ENCODE results near the gene TGFB1. TPM values are rescaled to one million over a fixed set of nuclear protein-coding genes. Genes with fewer than 3 reads are reported as not detected.
A peak's percentile ranks its signal among the peaks of the same experiment; 100 is the strongest.

The TGFB1 gene
- total RNA-seq, 1 experiment from 2014 or later = 10.4 TPM

DNA sequence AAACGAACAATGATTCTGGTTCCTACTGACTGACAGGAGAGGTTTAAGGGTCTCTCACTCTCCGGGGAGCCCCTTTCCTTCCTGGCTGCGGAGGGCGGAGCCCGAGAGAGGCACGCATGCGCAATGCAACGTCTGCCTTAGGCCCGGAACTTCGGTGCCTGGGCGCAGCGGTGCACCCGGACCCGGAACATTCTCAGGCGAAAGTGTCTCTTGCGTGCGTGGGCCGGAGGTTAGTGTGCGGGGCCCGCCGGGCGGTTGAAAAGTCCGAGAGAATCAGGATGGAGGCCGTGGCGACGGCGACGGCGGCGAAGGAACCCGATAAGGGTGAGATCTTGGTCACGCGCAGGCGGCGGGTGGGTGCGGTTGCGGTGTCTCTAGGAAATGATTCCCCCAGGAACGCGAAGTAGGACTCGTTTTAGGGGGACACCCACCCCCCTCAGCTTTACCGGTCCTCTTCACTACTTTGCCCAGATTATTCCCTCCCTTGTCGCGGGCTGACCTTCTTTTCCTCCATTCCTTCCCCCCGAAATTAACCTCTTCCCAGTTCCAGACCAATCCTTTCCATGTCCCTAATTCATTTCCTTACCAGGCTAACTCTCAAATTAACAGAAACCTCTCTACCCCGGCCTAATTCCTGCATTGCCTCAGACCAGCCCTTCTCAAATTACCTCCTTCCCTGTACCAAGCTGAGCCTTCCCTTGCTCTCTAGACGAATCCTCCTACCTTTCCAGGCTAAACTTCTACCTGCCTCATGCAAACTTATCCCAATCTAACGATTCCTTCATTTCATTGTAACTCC, 43.5 kb downstream of the TGFB1 start, which contains the start of gene CCDC97 (continued):
- TF ChIP-seq STAT6 (CRISPR knock-in tag; conservative IDR thresholded peaks at IDR 0.05; ENCODE audit: low read depth) = no peak
- TF ChIP-seq RELA (CRISPR knock-in tag; IDR thresholded peaks at IDR 0.05; ENCODE audit: borderline replicate concordance) = no peak
- TF ChIP-seq, protein P1, sequence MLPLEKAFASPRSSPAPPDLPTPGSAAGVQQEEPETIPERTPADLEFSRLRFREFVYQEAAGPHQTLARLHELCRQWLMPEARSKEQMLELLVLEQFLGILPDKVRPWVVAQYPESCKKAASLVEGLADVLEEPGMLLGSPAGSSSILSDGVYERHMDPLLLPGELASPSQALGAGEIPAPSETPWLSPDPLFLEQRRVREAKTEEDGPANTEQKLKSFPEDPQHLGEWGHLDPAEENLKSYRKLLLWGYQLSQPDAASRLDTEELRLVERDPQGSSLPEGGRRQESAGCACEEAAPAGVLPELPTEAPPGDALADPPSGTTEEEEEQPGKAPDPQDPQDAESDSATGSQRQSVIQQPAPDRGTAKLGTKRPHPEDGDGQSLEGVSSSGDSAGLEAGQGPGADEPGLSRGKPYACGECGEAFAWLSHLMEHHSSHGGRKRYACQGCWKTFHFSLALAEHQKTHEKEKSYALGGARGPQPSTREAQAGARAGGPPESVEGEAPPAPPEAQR (CRISPR knock-in tag; IDR thresholded peaks at IDR 0.05) = no peak
- TF ChIP-seq, protein P2, sequence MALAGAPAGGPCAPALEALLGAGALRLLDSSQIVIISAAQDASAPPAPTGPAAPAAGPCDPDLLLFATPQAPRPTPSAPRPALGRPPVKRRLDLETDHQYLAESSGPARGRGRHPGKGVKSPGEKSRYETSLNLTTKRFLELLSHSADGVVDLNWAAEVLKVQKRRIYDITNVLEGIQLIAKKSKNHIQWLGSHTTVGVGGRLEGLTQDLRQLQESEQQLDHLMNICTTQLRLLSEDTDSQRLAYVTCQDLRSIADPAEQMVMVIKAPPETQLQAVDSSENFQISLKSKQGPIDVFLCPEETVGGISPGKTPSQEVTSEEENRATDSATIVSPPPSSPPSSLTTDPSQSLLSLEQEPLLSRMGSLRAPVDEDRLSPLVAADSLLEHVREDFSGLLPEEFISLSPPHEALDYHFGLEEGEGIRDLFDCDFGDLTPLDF (CRISPR knock-in tag; IDR thresholded peaks at IDR 0.05) = no peak
- TF ChIP-seq ESRRA (CRISPR knock-in tag; IDR thresholded peaks at IDR 0.05; ENCODE audit: borderline replicate concordance) = no peak
- TF ChIP-seq, protein P3, sequence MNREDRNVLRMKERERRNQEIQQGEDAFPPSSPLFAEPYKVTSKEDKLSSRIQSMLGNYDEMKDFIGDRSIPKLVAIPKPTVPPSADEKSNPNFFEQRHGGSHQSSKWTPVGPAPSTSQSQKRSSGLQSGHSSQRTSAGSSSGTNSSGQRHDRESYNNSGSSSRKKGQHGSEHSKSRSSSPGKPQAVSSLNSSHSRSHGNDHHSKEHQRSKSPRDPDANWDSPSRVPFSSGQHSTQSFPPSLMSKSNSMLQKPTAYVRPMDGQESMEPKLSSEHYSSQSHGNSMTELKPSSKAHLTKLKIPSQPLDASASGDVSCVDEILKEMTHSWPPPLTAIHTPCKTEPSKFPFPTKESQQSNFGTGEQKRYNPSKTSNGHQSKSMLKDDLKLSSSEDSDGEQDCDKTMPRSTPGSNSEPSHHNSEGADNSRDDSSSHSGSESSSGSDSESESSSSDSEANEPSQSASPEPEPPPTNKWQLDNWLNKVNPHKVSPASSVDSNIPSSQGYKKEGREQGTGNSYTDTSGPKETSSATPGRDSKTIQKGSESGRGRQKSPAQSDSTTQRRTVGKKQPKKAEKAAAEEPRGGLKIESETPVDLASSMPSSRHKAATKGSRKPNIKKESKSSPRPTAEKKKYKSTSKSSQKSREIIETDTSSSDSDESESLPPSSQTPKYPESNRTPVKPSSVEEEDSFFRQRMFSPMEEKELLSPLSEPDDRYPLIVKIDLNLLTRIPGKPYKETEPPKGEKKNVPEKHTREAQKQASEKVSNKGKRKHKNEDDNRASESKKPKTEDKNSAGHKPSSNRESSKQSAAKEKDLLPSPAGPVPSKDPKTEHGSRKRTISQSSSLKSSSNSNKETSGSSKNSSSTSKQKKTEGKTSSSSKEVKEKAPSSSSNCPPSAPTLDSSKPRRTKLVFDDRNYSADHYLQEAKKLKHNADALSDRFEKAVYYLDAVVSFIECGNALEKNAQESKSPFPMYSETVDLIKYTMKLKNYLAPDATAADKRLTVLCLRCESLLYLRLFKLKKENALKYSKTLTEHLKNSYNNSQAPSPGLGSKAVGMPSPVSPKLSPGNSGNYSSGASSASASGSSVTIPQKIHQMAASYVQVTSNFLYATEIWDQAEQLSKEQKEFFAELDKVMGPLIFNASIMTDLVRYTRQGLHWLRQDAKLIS (CRISPR knock-in tag; IDR thresholded peaks at IDR 0.05; ENCODE audit: borderline replicate concordance) = no peak
- peak; percentile 72 for TF ChIP-seq FOXK1 (CRISPR knock-in tag; IDR thresholded peaks at IDR 0.05)
- TF ChIP-seq FOXJ3 (CRISPR knock-in tag; IDR thresholded peaks at IDR 0.05; ENCODE audit: borderline replicate concordance) = no peak
- no peak; the same call in 1 of the 2 replicates for TF ChIP-seq NFYB (CRISPR knock-in tag; conservative IDR thresholded peaks at IDR 0.05; ENCODE audit: low read depth)
- TF ChIP-seq, protein P4, sequence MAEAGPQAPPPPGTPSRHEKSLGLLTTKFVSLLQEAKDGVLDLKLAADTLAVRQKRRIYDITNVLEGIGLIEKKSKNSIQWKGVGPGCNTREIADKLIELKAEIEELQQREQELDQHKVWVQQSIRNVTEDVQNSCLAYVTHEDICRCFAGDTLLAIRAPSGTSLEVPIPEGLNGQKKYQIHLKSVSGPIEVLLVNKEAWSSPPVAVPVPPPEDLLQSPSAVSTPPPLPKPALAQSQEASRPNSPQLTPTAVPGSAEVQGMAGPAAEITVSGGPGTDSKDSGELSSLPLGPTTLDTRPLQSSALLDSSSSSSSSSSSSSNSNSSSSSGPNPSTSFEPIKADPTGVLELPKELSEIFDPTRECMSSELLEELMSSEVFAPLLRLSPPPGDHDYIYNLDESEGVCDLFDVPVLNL (CRISPR knock-in tag; IDR thresholded peaks at IDR 0.05; ENCODE audit: borderline replicate concordance, low read depth) = no peak
- TF ChIP-seq CTCF (IDR thresholded peaks at IDR 0.05) = no peak
- no peak for TF ChIP-seq RORB (CRISPR knock-in tag; IDR thresholded peaks at IDR 0.05)
- peak; percentile 87; the same call in 1 of the 2 replicates for TF ChIP-seq MYBL2 (CRISPR knock-in tag; IDR thresholded peaks at IDR 0.05)
- TF ChIP-seq, protein P5, sequence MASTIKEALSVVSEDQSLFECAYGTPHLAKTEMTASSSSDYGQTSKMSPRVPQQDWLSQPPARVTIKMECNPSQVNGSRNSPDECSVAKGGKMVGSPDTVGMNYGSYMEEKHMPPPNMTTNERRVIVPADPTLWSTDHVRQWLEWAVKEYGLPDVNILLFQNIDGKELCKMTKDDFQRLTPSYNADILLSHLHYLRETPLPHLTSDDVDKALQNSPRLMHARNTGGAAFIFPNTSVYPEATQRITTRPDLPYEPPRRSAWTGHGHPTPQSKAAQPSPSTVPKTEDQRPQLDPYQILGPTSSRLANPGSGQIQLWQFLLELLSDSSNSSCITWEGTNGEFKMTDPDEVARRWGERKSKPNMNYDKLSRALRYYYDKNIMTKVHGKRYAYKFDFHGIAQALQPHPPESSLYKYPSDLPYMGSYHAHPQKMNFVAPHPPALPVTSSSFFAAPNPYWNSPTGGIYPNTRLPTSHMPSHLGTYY (CRISPR knock-in tag; IDR thresholded peaks at IDR 0.05) = peak; percentile 84; the same call in 1 of the 2 replicates
- TF ChIP-seq ZNF263 (CRISPR knock-in tag; IDR thresholded peaks at IDR 0.05; ENCODE audit: low read depth) = no peak
- TF ChIP-seq, protein P6, sequence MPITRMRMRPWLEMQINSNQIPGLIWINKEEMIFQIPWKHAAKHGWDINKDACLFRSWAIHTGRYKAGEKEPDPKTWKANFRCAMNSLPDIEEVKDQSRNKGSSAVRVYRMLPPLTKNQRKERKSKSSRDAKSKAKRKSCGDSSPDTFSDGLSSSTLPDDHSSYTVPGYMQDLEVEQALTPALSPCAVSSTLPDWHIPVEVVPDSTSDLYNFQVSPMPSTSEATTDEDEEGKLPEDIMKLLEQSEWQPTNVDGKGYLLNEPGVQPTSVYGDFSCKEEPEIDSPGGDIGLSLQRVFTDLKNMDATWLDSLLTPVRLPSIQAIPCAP (CRISPR knock-in tag; IDR thresholded peaks at IDR 0.05) = no peak
- peak; percentile 83 for TF ChIP-seq GABPB1 (CRISPR knock-in tag; IDR thresholded peaks at IDR 0.05)
- no peak for TF ChIP-seq ZNF138 (CRISPR knock-in tag; conservative IDR thresholded peaks at IDR 0.05)
- no peak for TF ChIP-seq KAT7 (CRISPR knock-in tag; IDR thresholded peaks at IDR 0.05; ENCODE audit: borderline replicate concordance)
- TF ChIP-seq, protein P7, sequence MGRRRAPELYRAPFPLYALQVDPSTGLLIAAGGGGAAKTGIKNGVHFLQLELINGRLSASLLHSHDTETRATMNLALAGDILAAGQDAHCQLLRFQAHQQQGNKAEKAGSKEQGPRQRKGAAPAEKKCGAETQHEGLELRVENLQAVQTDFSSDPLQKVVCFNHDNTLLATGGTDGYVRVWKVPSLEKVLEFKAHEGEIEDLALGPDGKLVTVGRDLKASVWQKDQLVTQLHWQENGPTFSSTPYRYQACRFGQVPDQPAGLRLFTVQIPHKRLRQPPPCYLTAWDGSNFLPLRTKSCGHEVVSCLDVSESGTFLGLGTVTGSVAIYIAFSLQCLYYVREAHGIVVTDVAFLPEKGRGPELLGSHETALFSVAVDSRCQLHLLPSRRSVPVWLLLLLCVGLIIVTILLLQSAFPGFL (CRISPR knock-in tag; IDR thresholded peaks at IDR 0.05; ENCODE audit: borderline replicate concordance) = no peak
- no peak for TF ChIP-seq SMAD3 (CRISPR knock-in tag; IDR thresholded peaks at IDR 0.05; ENCODE audit: borderline replicate concordance)
- no peak for TF ChIP-seq TCF7 (CRISPR knock-in tag; IDR thresholded peaks at IDR 0.05; ENCODE audit: low read depth)
